MM.1S (cell line): ENCODE measurements around the gene TBC1D13.

Experiments used
- DNase-seq: peaks from one replicate; pipeline ENCODE4 v3.0.0-alpha.2; 2015
- H2AFZ ChIP-seq: fragments of 300-600 bp; sonication (generic); 2 replicates; pipeline ENCODE4 v1.6.0; 2016; ENCODE audit warnings: antibody characterized with exemption, low read length
- H3F3A ChIP-seq: fragments of 300-600 bp; sonication (generic); 2 replicates; pipeline ENCODE4 v1.6.1; 2016; ENCODE audit warnings: mild to moderate bottlenecking, antibody characterized with exemption, low read length, moderate library complexity, mixed read lengths; ENCODE audit not compliant: insufficient read depth
- H3K27ac ChIP-seq: fragments of 300-600 bp; sonication (generic); 2 replicates; pipeline ENCODE4 v1.5.1; 2016; ENCODE audit warnings: mild to moderate bottlenecking, low read length
- H3K27me3 ChIP-seq: fragments of 300-600 bp; sonication (generic); replicated peaks from 2 replicates; pipeline ENCODE4 v1.6.0; 2016; ENCODE audit warnings: low read length; ENCODE audit not compliant: insufficient read depth
- H3K36me3 ChIP-seq: fragments of 300-600 bp; sonication (generic); replicated peaks from 2 replicates; pipeline ENCODE4 v1.6.1; 2016; ENCODE audit warnings: mild to moderate bottlenecking, low read length, mixed read lengths; ENCODE audit not compliant: insufficient read depth
- H3K4me1 ChIP-seq: fragments of 300-600 bp; sonication (generic); 2 replicates; pipeline ENCODE4 v1.6.1; 2016; ENCODE audit warnings: low read length, mixed read lengths
- H3K4me2 ChIP-seq: fragments of 300-600 bp; sonication (generic); 2 replicates; pipeline ENCODE4 v1.6.0; 2016; ENCODE audit warnings: low read depth, low read length
- H3K4me3 ChIP-seq: fragments of 300-600 bp; sonication (generic); 2 replicates; pipeline ENCODE4 v1.5.1; 2016; ENCODE audit warnings: low read length, mixed read lengths
- H3K79me2 ChIP-seq: fragments of 300-600 bp; sonication (generic); 2 replicates; pipeline ENCODE4 v1.6.1; 2016; ENCODE audit warnings: mixed run types, low read length, mixed read lengths
- H3K9ac ChIP-seq: fragments of 300-600 bp; sonication (generic); 2 replicates; pipeline ENCODE4 v1.6.1; 2016; ENCODE audit warnings: low read length, mixed read lengths
- H3K9me2 ChIP-seq: fragments of 300-600 bp; sonication (generic); replicated peaks from 2 replicates; pipeline ENCODE4 v1.6.1; 2016; ENCODE audit warnings: mild to moderate bottlenecking, low read length, mixed read lengths; ENCODE audit not compliant: insufficient read depth
- H3K9me3 ChIP-seq: fragments of 300-600 bp; sonication (generic); replicated peaks from 2 replicates; pipeline ENCODE4 v1.6.1; 2016; ENCODE audit warnings: mild to moderate bottlenecking, low read length, mixed read lengths; ENCODE audit not compliant: insufficient read depth
- H4K20me1 ChIP-seq: fragments of 300-600 bp; sonication (generic); 2 replicates; pipeline ENCODE4 v1.6.1; 2016; ENCODE audit warnings: mild to moderate bottlenecking, low read length, moderate library complexity, mixed read lengths; ENCODE audit not compliant: insufficient read depth
- EZH2 ChIP-seq: fragments of 300-600 bp; sonication (generic); optimal IDR thresholded peaks from 2 replicates; pipeline ENCODE3; 2017; ENCODE audit warnings: low read depth, mild to moderate bottlenecking, antibody characterized with exemption, low read length, mixed read lengths
- EZH2phosphoT487 ChIP-seq: fragments of 300-600 bp; sonication (generic); IDR thresholded peaks from 2 replicates; pipeline ENCODE4 v1.6.1; 2018; ENCODE audit warnings: antibody characterized with exemption, low read length
- TF ChIP-seq, protein P1 (sequence below): fragments of 300-600 bp; sonication (generic); IDR thresholded peaks from 2 replicates; pipeline ENCODE4 v1.5.1; 2016; ENCODE audit warnings: antibody characterized with exemption, low read length, mixed read lengths

Gene TBC1D13

DNA sequence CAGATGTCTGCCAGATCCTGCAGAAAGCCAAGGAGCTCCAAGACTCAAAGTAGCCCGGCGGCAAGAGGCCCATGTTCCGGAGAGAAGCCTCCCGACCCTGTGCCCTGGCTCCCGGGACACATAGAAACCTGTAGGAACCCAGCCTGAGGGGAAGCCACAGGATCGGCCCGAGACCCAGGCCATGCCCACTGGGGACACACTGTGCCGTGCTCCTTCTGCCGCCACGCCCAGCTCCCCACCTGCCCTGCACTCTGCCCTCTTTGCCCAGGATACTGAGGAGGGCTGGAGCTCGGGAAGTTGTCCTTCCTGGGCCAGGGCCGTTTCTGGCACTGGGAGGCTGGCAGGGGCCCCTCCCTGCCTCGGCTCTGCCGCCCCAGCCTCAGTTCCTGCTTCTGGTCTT, 20.8 kb downstream of the TBC1D13 start:
- no peaks in the 10 kb centered on the region for H3F3A ChIP-seq
- no peak overlapping the region for H3K4me3 ChIP-seq
- H3K36me3 ChIP-seq: no peaks in the 10 kb centered on the region
- DNase-seq: no peak
- H3K27me3 ChIP-seq: no peaks in the 10 kb centered on the region
- no peak overlapping the region for H3K9ac ChIP-seq
- no peak overlapping the region for H3K27ac ChIP-seq
- no peak overlapping the region for H2AFZ ChIP-seq
- no peaks in the 10 kb centered on the region for H4K20me1 ChIP-seq
- no peaks in the 10 kb centered on the region for H3K79me2 ChIP-seq
- H3K9me2 ChIP-seq: no peaks in the 10 kb centered on the region
- no peak overlapping the region for H3K4me2 ChIP-seq
- no peaks in the 10 kb centered on the region for H3K4me1 ChIP-seq
- TF ChIP-seq EZH2: no peak
- TF ChIP-seq EZH2phosphoT487: no peak
- no peaks in the 10 kb centered on the region for H3K9me3 ChIP-seq

DNA sequence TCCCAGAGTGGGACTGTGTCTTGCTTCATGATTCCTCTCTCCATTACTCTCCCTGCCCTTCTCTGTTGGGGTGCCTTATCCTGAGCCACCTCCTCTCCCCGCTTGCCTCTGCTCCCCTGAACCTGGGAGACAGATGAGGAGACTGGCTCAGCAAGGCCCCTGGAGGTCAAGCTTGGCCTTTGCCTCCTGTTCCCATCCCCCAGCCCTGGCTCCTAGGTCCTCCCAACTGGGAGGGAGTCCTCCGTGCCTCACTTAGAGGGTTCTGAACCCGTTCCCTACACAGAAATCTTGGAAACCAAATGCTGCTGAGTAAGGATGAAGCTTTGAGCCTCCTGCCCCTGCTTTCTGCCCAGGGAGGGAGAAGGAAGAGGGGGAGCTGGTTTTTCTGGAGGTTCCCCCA, 21.5 kb downstream of the TBC1D13 start:
- Histone ChIP-seq H3K9me2 (no peaks in the 10 kb centered on the region), H3K4me3 (no peak overlapping the region), H4K20me1 (no peaks in the 10 kb centered on the region), H3K9ac (no peak overlapping the region), H3K27me3 (no peaks in the 10 kb centered on the region), H3K9me3 (no peaks in the 10 kb centered on the region), H3K4me1 (no peaks in the 10 kb centered on the region), H3K79me2 (no peaks in the 10 kb centered on the region), H3K4me2 (no peak overlapping the region), H3K36me3 (no peaks in the 10 kb centered on the region), H2AFZ (no peak overlapping the region), H3F3A (no peaks in the 10 kb centered on the region), H3K27ac (no peak overlapping the region)
- TF ChIP-seq, protein P1, sequence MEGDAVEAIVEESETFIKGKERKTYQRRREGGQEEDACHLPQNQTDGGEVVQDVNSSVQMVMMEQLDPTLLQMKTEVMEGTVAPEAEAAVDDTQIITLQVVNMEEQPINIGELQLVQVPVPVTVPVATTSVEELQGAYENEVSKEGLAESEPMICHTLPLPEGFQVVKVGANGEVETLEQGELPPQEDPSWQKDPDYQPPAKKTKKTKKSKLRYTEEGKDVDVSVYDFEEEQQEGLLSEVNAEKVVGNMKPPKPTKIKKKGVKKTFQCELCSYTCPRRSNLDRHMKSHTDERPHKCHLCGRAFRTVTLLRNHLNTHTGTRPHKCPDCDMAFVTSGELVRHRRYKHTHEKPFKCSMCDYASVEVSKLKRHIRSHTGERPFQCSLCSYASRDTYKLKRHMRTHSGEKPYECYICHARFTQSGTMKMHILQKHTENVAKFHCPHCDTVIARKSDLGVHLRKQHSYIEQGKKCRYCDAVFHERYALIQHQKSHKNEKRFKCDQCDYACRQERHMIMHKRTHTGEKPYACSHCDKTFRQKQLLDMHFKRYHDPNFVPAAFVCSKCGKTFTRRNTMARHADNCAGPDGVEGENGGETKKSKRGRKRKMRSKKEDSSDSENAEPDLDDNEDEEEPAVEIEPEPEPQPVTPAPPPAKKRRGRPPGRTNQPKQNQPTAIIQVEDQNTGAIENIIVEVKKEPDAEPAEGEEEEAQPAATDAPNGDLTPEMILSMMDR: no peak
- TF ChIP-seq EZH2phosphoT487 (no peak), EZH2 (no peak)
- DNase-seq: no peak

DNA sequence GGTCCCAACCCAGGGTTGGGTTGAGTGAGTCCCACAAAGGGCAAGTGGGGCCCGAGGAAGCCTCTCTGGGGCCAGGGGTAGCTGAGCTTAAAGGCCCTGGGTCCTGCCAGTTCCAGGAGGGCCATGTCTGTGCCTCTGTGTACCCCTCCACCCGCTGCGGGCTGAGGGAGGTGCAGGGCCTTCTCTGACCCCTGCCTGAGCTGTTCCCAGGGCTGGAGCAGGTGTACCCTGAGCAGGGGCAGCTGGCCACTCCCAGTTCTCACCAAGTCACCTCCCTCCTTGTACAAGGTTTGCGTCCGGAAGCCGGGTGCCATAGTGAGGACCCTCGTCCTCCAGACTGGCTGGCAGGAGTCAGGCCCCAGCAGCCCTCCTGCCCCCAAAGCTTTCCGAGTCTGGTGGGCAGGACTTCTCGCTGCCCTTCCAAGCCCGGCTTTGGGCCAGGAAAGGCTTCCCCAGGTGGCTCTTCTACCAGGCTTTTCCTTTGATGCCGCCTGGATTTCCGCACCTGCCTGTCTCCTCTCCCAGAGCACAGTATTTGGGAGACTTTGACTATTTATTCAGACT, 22.1 kb downstream of the TBC1D13 start:
- Histone ChIP-seq H3K4me3 (no peak overlapping the region), H3K79me2 (no peaks in the 10 kb centered on the region), H2AFZ (no peak overlapping the region), H4K20me1 (no peaks in the 10 kb centered on the region), H3K4me1 (no peaks in the 10 kb centered on the region), H3K9me3 (no peaks in the 10 kb centered on the region), H3F3A (no peaks in the 10 kb centered on the region), H3K9me2 (no peaks in the 10 kb centered on the region), H3K9ac (no peak overlapping the region), H3K4me2 (no peak overlapping the region), H3K27ac (no peak overlapping the region), H3K27me3 (no peaks in the 10 kb centered on the region), H3K36me3 (no peaks in the 10 kb centered on the region)
- no peak for DNase-seq
- TF ChIP-seq, protein P1: no peak
- no peak for TF ChIP-seq EZH2
- TF ChIP-seq EZH2phosphoT487: no peak

DNA sequence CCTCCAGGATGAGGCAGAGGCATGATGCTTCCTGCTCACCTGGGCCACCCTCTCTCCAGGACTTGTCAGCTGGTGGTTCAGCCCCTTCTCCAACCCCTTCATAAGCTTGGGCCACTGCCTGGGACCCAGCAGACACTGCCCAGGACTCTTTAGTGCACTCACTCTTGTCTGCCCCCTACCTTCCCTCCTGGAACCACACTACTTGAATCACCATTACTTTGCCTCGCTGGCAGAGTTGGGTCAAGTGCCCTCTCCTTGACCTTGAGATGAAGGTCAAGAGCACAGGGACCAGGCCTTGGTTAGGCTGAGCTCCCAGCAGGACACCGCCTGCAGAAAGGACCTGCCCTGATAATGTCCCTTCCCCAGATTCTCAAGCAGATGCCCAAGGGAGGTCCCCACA, 22.8 kb downstream of the TBC1D13 start:
- no peak overlapping the region for H3K27ac ChIP-seq
- no peaks in the 10 kb centered on the region for H3K27me3 ChIP-seq
- H3K9ac ChIP-seq: no peak overlapping the region
- no peaks in the 10 kb centered on the region for H4K20me1 ChIP-seq
- H3K4me2 ChIP-seq: no peak overlapping the region
- no peak overlapping the region for H2AFZ ChIP-seq
- TF ChIP-seq, protein P1: no peak
- TF ChIP-seq EZH2: no peak
- TF ChIP-seq EZH2phosphoT487: no peak
- H3K9me3 ChIP-seq: no peaks in the 10 kb centered on the region
- no peak for DNase-seq
- no peaks in the 10 kb centered on the region for H3K9me2 ChIP-seq
- no peaks in the 10 kb centered on the region for H3K36me3 ChIP-seq
- H3K4me1 ChIP-seq: no peaks in the 10 kb centered on the region
- H3F3A ChIP-seq: no peaks in the 10 kb centered on the region
- H3K79me2 ChIP-seq: no peaks in the 10 kb centered on the region
- no peak overlapping the region for H3K4me3 ChIP-seq
